ENCODE data around the gene TDG. TPM values are rescaled to one million over a fixed set of nuclear protein-coding genes. Genes with fewer than 3 reads are reported as not detected.
A peak's percentile ranks its signal among the peaks of the same experiment; 100 is the strongest.

Gene TDG
- polyA plus RNA-seq, 2 of the 4 experiments (the other 2 are of a cell fraction) = 28.7 to 65.4 TPM

DNA sequence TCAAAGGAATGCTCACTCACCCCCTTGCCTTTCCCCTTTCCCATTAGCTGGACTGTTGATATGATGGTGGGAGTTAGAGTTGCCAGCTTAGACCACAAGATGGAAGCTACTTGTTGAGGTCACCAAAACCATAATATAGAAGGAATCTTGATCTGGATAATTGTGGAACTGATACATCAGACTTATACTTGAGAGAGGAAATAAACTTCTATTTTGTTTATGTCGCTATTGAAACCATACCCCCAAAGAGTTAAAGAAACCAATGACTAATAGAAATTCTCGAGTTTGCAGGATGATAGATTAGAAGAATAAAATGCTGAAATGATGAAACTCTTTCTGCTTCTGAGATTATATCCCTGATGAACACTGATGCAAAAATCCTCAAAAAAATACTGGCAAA is 37.9 kb downstream of the TDG start:
- Histone ChIP-seq H3K4me1 (peaks cover 14% of the 10 kb centered on the region), H3K4me3 (no peak overlapping the region), H3K9me3 (peaks cover 2% of the 10 kb centered on the region; the same call in 1 of the 3 replicates), H3K27ac (no peak overlapping the region), H3K4me2 (no peak overlapping the region)
- DNase-seq (ENCODE audit: low read depth in 1 of 2, low spot score in 1 of 2) (no peak), FAIRE-seq (no peak), ATAC-seq (no peak)
- 13% methylated on average over 2 of the region's 2 CpGs for WGBS (ENCODE audit: missing lambda C conversion rate)
- ChIA-PET CTCF (interaction anchor here (0.9 kb wide), 1 partner anchor 17 kb away, joined by 3 read pairs; no protein-coding TSS in a partner anchor), POLR2A (no interaction called here)
- no peak for TF ChIP-seq POLR2AphosphoS2 (conservative IDR thresholded peaks at IDR 0.05; ENCODE audit: low read length)
- TF ChIP-seq HDAC2 (IDR thresholded peaks at IDR 0.05) = no peak
- TF ChIP-seq, protein P1, sequence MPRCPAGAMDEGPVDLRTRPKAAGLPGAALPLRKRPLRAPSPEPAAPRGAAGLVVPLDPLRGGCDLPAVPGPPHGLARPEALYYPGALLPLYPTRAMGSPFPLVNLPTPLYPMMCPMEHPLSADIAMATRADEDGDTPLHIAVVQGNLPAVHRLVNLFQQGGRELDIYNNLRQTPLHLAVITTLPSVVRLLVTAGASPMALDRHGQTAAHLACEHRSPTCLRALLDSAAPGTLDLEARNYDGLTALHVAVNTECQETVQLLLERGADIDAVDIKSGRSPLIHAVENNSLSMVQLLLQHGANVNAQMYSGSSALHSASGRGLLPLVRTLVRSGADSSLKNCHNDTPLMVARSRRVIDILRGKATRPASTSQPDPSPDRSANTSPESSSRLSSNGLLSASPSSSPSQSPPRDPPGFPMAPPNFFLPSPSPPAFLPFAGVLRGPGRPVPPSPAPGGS (IDR thresholded peaks at IDR 0.05) = no peak
- no peak for TF ChIP-seq FOXS1 (CRISPR knock-in tag; IDR thresholded peaks at IDR 0.05)
- TF ChIP-seq NFE2L2 (conservative IDR thresholded peaks at IDR 0.05; ENCODE audit: low read length) = no peak

DNA sequence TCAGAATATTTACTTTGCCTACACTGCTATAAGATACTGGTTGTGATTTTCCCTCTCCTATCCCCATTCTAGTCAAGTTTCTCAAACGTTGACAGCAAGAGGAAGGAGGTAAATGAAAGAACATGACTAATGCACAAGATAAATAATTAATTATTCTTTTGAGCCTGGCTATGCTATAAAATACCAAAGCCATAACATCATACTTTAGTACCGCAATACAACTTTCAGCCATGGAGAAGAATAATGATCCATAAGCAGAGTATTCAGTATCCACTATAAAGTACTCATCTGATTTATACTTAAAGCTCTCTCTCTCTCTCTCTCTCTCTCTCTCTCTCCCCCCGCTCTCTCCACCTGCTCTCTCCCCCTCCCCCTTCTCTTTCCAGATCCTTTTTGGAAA is 41.3 kb downstream of the TDG start:
- FAIRE-seq = no peak
- peak; percentile 20 to 44 for DNase-seq (ENCODE audit: low read depth in 1 of 2, low spot score in 1 of 2)

GRCh38 chr12:104010121-104010520 is 44.4 kb downstream of the TDG start:
- POLR2A ChIA-PET = no interaction called here
- WGBS (ENCODE audit: missing lambda C conversion rate) = 77% methylated on average over 4 of the region's 4 CpGs

More for the DNA sequence above, 41.3 kb downstream of the TDG start:
- WGBS (ENCODE audit: missing lambda C conversion rate) = 0% methylated on average over 3 of the region's 3 CpGs
- CTCF ChIA-PET = interaction anchor here (1.0 kb wide), 1 partner anchor 102 kb away, joined by 3 read pairs; no protein-coding TSS in a partner anchor
- TF ChIP-seq FOXS1 (CRISPR knock-in tag; IDR thresholded peaks at IDR 0.05) (no peak), NPAS2 (CRISPR knock-in tag; IDR thresholded peaks at IDR 0.05; ENCODE audit: borderline replicate concordance) (no peak), FOSL2 (IDR thresholded peaks at IDR 0.05) (no peak), FOSL2 (CRISPR knock-in tag; IDR thresholded peaks at IDR 0.05) (peak; percentile 31; the same call in 1 of the 2 replicates), CBX8 (IDR thresholded peaks at IDR 0.05) (no peak), NFE2L2 (conservative IDR thresholded peaks at IDR 0.05; ENCODE audit: low read length) (no peak), KDM5A (IDR thresholded peaks at IDR 0.05) (no peak)
- TF ChIP-seq, protein P2, sequence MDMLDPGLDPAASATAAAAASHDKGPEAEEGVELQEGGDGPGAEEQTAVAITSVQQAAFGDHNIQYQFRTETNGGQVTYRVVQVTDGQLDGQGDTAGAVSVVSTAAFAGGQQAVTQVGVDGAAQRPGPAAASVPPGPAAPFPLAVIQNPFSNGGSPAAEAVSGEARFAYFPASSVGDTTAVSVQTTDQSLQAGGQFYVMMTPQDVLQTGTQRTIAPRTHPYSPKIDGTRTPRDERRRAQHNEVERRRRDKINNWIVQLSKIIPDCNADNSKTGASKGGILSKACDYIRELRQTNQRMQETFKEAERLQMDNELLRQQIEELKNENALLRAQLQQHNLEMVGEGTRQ (IDR thresholded peaks at IDR 0.05) = no peak
- TF ChIP-seq, protein P3, sequence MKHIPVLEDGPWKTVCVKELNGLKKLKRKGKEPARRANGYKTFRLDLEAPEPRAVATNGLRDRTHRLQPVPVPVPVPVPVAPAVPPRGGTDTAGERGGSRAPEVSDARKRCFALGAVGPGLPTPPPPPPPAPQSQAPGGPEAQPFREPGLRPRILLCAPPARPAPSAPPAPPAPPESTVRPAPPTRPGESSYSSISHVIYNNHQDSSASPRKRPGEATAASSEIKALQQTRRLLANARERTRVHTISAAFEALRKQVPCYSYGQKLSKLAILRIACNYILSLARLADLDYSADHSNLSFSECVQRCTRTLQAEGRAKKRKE (CRISPR knock-in tag; IDR thresholded peaks at IDR 0.05; ENCODE audit: low read depth) = no peak
- peak; percentile 82 to 86 for ATAC-seq
- peaks cover 3% of the 10 kb centered on the region; the same call in 1 of the 3 replicates for H3K9me3 ChIP-seq
- no peak overlapping the region for H3K4me3 ChIP-seq
- H3K4me1 ChIP-seq = peaks cover 22% of the 10 kb centered on the region
- POLR2A ChIA-PET = no interaction called here
- no peak overlapping the region for H3K27ac ChIP-seq
- H3K4me2 ChIP-seq = peak overlapping the region; percentile 62

More at GRCh38 chr12:104010121-104010520, 44.4 kb downstream of the TDG start:
- H3K9me3 ChIP-seq = peaks cover 3% of the 10 kb centered on the region; the same call in 1 of the 3 replicates
- CTCF ChIA-PET = no interaction called here
- peaks cover 22% of the 10 kb centered on the region for H3K4me1 ChIP-seq
- DNase-seq (ENCODE audit: low read depth in 1 of 2, low spot score in 1 of 2) = no peak
- H3K4me2 ChIP-seq = no peak overlapping the region
- FAIRE-seq = no peak
- H3K27ac ChIP-seq = no peak overlapping the region
- ATAC-seq = no peak
- H3K4me3 ChIP-seq = no peak overlapping the region
- no peak for TF ChIP-seq PBX3 (IDR thresholded peaks at IDR 0.05)
- TF ChIP-seq EHF (CRISPR knock-in tag; IDR thresholded peaks at IDR 0.05) = no peak
- no peak for TF ChIP-seq FOSL2 (IDR thresholded peaks at IDR 0.05)
- no peak for TF ChIP-seq FOSL2 (CRISPR knock-in tag; IDR thresholded peaks at IDR 0.05)
- TF ChIP-seq, protein P1 (IDR thresholded peaks at IDR 0.05) = no peak
- no peak for TF ChIP-seq ZFP36 (IDR thresholded peaks at IDR 0.05; ENCODE audit: borderline replicate concordance, partially characterized antibody)

Data from A549 (cell line).